ENCODE data around the gene SPATC1L.
"Not testable (repeated sequence)": the region's sequence is repeated elsewhere in the genome, so short reads cannot be mapped to it uniquely, and the experiment has no call there.

The SPATC1L gene

GRCh38 chr21:46148106-46148505 is 36.2 kb downstream of the SPATC1L start:
- 92% methylated on average over 11 of the region's 11 CpGs for WGBS
- no peak overlapping the region for H3K14ac ChIP-seq (ENCODE audit: low read length in 2 of 2)
- DNase-seq: no peak
- no peak overlapping the region for H3K18ac ChIP-seq (ENCODE audit: low read depth in 1 of 2, low read length in 2 of 2)
- no peak overlapping the region for H2BK5ac ChIP-seq (ENCODE audit: low read depth, low read length, poor library complexity, severe bottlenecking)
- H3K9ac ChIP-seq (ENCODE audit: low read length): no peak overlapping the region
- H4K91ac ChIP-seq (ENCODE audit: low read length): no peak overlapping the region
- no peaks in the 10 kb centered on the region for H3K79me1 ChIP-seq (replicated peaks; ENCODE audit: low read length, poor library complexity, severe bottlenecking)
- H3K36me3 ChIP-seq (ENCODE audit: control insufficient read depth in 1 of 2, insufficient read depth in 2 of 2, low read depth in 1 of 2, low read length in 2 of 2): no peaks in the 10 kb centered on the region
- peaks cover 19% of the 10 kb centered on the region for H3K4me1 ChIP-seq (ENCODE audit: control insufficient read depth, insufficient read depth, low read depth, low read length)
- no peak overlapping the region for H2BK15ac ChIP-seq (ENCODE audit: low read depth, poor library complexity, severe bottlenecking)
- no peak overlapping the region for H2AK5ac ChIP-seq (ENCODE audit: low read length, severe bottlenecking)
- H3K4me2 ChIP-seq (ENCODE audit: low read length, poor library complexity, severe bottlenecking): no peak overlapping the region
- peaks cover 0 to 16% of the 10 kb centered on the region in 2 experiments for H3K27me3 ChIP-seq (ENCODE audit: control insufficient read depth in 1 of 2, insufficient read depth in 1 of 2, low read length in 2 of 2)
- no peak overlapping the region for H3K4ac ChIP-seq (ENCODE audit: low read depth in 1 of 2, low read length in 2 of 2)
- H2BK12ac ChIP-seq (ENCODE audit: low read length in 2 of 2): no peak overlapping the region
- no peak overlapping the region for H4K8ac ChIP-seq (ENCODE audit: low read length)
- H3K9me3 ChIP-seq (ENCODE audit: control insufficient read depth, low read length): no peaks in the 10 kb centered on the region
- H3K23ac ChIP-seq (ENCODE audit: low read length in 2 of 2): no peak overlapping the region
- H2AFZ ChIP-seq (ENCODE audit: low read depth, low read length): no peak overlapping the region
- H2BK120ac ChIP-seq (ENCODE audit: low read depth, low read length): no peak overlapping the region
- no peak overlapping the region for H3K4me3 ChIP-seq (ENCODE audit: insufficient read depth in 1 of 2, low read depth in 1 of 2, low read length in 2 of 2)
- H3K27ac ChIP-seq (ENCODE audit: low read length, poor library complexity, severe bottlenecking): no peak overlapping the region

GRCh38 chr21:46147429-46147828 is 36.8 kb downstream of the SPATC1L start:
- H4K8ac ChIP-seq (ENCODE audit: low read length); H3K4me2 ChIP-seq (ENCODE audit: low read length, poor library complexity, severe bottlenecking); H2BK5ac ChIP-seq (ENCODE audit: low read depth, low read length, poor library complexity, severe bottlenecking); DNase-seq; H3K36me3 ChIP-seq (ENCODE audit: control insufficient read depth in 1 of 2, insufficient read depth in 2 of 2, low read depth in 1 of 2, low read length in 2 of 2); H2AK5ac ChIP-seq (ENCODE audit: low read length, severe bottlenecking); H3K4me3 ChIP-seq (ENCODE audit: insufficient read depth in 1 of 2, low read depth in 1 of 2, low read length in 2 of 2); H2BK15ac ChIP-seq (ENCODE audit: low read depth, poor library complexity, severe bottlenecking); H3K14ac ChIP-seq (ENCODE audit: low read length in 2 of 2); H3K79me1 ChIP-seq (replicated peaks; ENCODE audit: low read length, poor library complexity, severe bottlenecking); H3K23ac ChIP-seq (ENCODE audit: low read length in 2 of 2); H3K4ac ChIP-seq (ENCODE audit: low read depth in 1 of 2, low read length in 2 of 2); H2BK120ac ChIP-seq (ENCODE audit: low read depth, low read length); H3K9me3 ChIP-seq (ENCODE audit: control insufficient read depth, low read length); H3K27ac ChIP-seq (ENCODE audit: low read length, poor library complexity, severe bottlenecking); H3K9ac ChIP-seq (ENCODE audit: low read length); H4K91ac ChIP-seq (ENCODE audit: low read length); H2AFZ ChIP-seq (ENCODE audit: low read depth, low read length): not testable (repeated sequence)
- WGBS: 88% methylated on average over 12 of the region's 12 CpGs
- H3K27me3 ChIP-seq (ENCODE audit: control insufficient read depth in 1 of 2, insufficient read depth in 1 of 2, low read length in 2 of 2): peaks cover under 1 to 16% of the 10 kb centered on the region in 2 experiments
- H2BK12ac ChIP-seq (ENCODE audit: low read length in 2 of 2): peak overlapping the region in 1 of 2 experiments; percentile 6
- H3K18ac ChIP-seq (ENCODE audit: low read depth in 1 of 2, low read length in 2 of 2): peak overlapping the region in 1 of 2 experiments; percentile 0
- peaks cover 17% of the 10 kb centered on the region for H3K4me1 ChIP-seq (ENCODE audit: control insufficient read depth, insufficient read depth, low read depth, low read length)

GRCh38 chr21:46146856-46147255 is 37.4 kb downstream of the SPATC1L start:
- Histone ChIP-seq H3K4ac (ENCODE audit: low read depth in 1 of 2, low read length in 2 of 2) (no peak overlapping the region), H3K9me3 (ENCODE audit: control insufficient read depth, low read length) (no peaks in the 10 kb centered on the region), H2BK15ac (ENCODE audit: low read depth, poor library complexity, severe bottlenecking) (no peak overlapping the region), H3K9ac (ENCODE audit: low read length) (no peak overlapping the region), H4K91ac (ENCODE audit: low read length) (no peak overlapping the region), H4K8ac (ENCODE audit: low read length) (no peak overlapping the region), H3K4me1 (ENCODE audit: control insufficient read depth, insufficient read depth, low read depth, low read length) (peaks cover 17% of the 10 kb centered on the region), H2AK5ac (ENCODE audit: low read length, severe bottlenecking) (no peak overlapping the region), H3K14ac (ENCODE audit: low read length in 2 of 2) (no peak overlapping the region), H3K4me3 (ENCODE audit: insufficient read depth in 1 of 2, low read depth in 1 of 2, low read length in 2 of 2) (no peak overlapping the region), H2BK5ac (ENCODE audit: low read depth, low read length, poor library complexity, severe bottlenecking) (no peak overlapping the region), H3K18ac (ENCODE audit: low read depth in 1 of 2, low read length in 2 of 2) (no peak overlapping the region), H3K23ac (ENCODE audit: low read length in 2 of 2) (no peak overlapping the region), H2AFZ (ENCODE audit: low read depth, low read length) (no peak overlapping the region), H2BK12ac (ENCODE audit: low read length in 2 of 2) (no peak overlapping the region), H3K36me3 (ENCODE audit: control insufficient read depth in 1 of 2, insufficient read depth in 2 of 2, low read depth in 1 of 2, low read length in 2 of 2) (no peaks in the 10 kb centered on the region), H3K4me2 (ENCODE audit: low read length, poor library complexity, severe bottlenecking) (no peak overlapping the region), H3K27me3 (ENCODE audit: control insufficient read depth in 1 of 2, insufficient read depth in 1 of 2, low read length in 2 of 2) (peaks cover 6 to 16% of the 10 kb centered on the region in 2 experiments), H3K79me1 (replicated peaks; ENCODE audit: low read length, poor library complexity, severe bottlenecking) (no peaks in the 10 kb centered on the region), H3K27ac (ENCODE audit: low read length, poor library complexity, severe bottlenecking) (no peak overlapping the region), H2BK120ac (ENCODE audit: low read depth, low read length) (no peak overlapping the region)
- no peak for DNase-seq
- 68% methylated on average over 14 of the region's 14 CpGs for WGBS

GRCh38 chr21:46145840-46146691 is 38.2 kb downstream of the SPATC1L start:
- no peak overlapping the region for H3K23ac ChIP-seq (ENCODE audit: low read length in 2 of 2)
- peak overlapping the region in 1 of 2 experiments; percentile 31 for H2BK12ac ChIP-seq (ENCODE audit: low read length in 2 of 2)
- H4K91ac ChIP-seq (ENCODE audit: low read length): peak overlapping the region; percentile 0
- no peaks in the 10 kb centered on the region for H3K79me1 ChIP-seq (replicated peaks; ENCODE audit: low read length, poor library complexity, severe bottlenecking)
- DNase-seq: no peak
- H3K4me1 ChIP-seq (ENCODE audit: control insufficient read depth, insufficient read depth, low read depth, low read length): peaks cover 17% of the 10 kb centered on the region
- H3K27ac ChIP-seq (ENCODE audit: low read length, poor library complexity, severe bottlenecking): no peak overlapping the region
- no peak overlapping the region for H2BK120ac ChIP-seq (ENCODE audit: low read depth, low read length)
- no peak overlapping the region for H2BK5ac ChIP-seq (ENCODE audit: low read depth, low read length, poor library complexity, severe bottlenecking)
- no peak overlapping the region for H3K18ac ChIP-seq (ENCODE audit: low read depth in 1 of 2, low read length in 2 of 2)
- H3K9ac ChIP-seq (ENCODE audit: low read length): no peak overlapping the region
- no peak overlapping the region for H3K14ac ChIP-seq (ENCODE audit: low read length in 2 of 2)
- H3K4me3 ChIP-seq (ENCODE audit: insufficient read depth in 1 of 2, low read depth in 1 of 2, low read length in 2 of 2): no peak overlapping the region
- no peak overlapping the region for H4K8ac ChIP-seq (ENCODE audit: low read length)
- 95% methylated on average over 60 of the region's 60 CpGs for WGBS
- no peak overlapping the region for H3K4me2 ChIP-seq (ENCODE audit: low read length, poor library complexity, severe bottlenecking)
- H3K36me3 ChIP-seq (ENCODE audit: control insufficient read depth in 1 of 2, insufficient read depth in 2 of 2, low read depth in 1 of 2, low read length in 2 of 2): no peaks in the 10 kb centered on the region
- no peak overlapping the region for H2BK15ac ChIP-seq (ENCODE audit: low read depth, poor library complexity, severe bottlenecking)
- H2AFZ ChIP-seq (ENCODE audit: low read depth, low read length): no peak overlapping the region
- no peaks in the 10 kb centered on the region for H3K9me3 ChIP-seq (ENCODE audit: control insufficient read depth, low read length)
- H2AK5ac ChIP-seq (ENCODE audit: low read length, severe bottlenecking): no peak overlapping the region
- peaks cover 9 to 16% of the 10 kb centered on the region in 2 experiments for H3K27me3 ChIP-seq (ENCODE audit: control insufficient read depth in 1 of 2, insufficient read depth in 1 of 2, low read length in 2 of 2)
- H3K4ac ChIP-seq (ENCODE audit: low read depth in 1 of 2, low read length in 2 of 2): no peak overlapping the region
